Testis (tissue), 2 donors: ENCODE data around the gene CDH12.

ENCODE experiments used
- POLR2A ChIP-seq: fragments of 450-650 bp; IDR thresholded peaks from one replicate; pipeline ENCODE4 v1.6.1; 2017; ENCODE audit warnings: antibody characterized with exemption, mild to moderate bottlenecking, moderate library complexity
- TF ChIP-seq, protein P1 (sequence below), 3 experiments: fragments of 450-650 bp in 2 of 3; fragments of 200-600 bp in 1 of 3; sonication (generic) in 1 of 3; IDR thresholded peaks; one replicate each; pipeline ENCODE4 v1.5.1; 2016 to 2019; ENCODE audit warnings: antibody characterized with exemption in 3 of 3, mild to moderate bottlenecking in 2 of 3, moderate library complexity in 1 of 3

DNA sequence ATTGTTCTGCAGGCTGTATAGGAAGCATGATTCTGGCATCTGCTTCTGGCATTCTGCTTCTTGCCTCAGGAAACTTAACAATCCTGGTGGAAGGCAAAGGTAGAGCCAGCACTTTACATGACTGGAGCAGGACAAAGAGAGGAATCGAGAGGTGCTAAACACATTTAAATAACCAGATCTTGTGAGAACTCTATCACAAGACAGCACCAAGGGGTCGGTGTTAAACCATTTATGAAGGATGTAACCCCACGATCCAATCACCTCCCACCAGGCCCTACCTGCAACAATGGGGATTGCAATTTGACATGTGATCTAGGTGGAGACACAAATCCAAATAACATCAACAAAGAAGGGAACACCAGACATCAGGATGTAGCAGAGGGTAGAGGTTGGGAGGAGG is 221.5 kb downstream of the CDH12 start:
- TF ChIP-seq POLR2A, result no peak
- TF ChIP-seq, protein P1, sequence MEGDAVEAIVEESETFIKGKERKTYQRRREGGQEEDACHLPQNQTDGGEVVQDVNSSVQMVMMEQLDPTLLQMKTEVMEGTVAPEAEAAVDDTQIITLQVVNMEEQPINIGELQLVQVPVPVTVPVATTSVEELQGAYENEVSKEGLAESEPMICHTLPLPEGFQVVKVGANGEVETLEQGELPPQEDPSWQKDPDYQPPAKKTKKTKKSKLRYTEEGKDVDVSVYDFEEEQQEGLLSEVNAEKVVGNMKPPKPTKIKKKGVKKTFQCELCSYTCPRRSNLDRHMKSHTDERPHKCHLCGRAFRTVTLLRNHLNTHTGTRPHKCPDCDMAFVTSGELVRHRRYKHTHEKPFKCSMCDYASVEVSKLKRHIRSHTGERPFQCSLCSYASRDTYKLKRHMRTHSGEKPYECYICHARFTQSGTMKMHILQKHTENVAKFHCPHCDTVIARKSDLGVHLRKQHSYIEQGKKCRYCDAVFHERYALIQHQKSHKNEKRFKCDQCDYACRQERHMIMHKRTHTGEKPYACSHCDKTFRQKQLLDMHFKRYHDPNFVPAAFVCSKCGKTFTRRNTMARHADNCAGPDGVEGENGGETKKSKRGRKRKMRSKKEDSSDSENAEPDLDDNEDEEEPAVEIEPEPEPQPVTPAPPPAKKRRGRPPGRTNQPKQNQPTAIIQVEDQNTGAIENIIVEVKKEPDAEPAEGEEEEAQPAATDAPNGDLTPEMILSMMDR (IDR thresholded peaks at IDR 0.05), result no peak
